GM23338 (cell line): ENCODE data around the gene CUEDC2. TPM values are rescaled to one million over a fixed set of nuclear protein-coding genes. Genes with fewer than 3 reads are reported as not detected.

ENCODE experiments used
- ATAC-seq: fragments of 200-7000 bp; cut with Tn5 transposase; 3 replicates; pipeline ENCODE4 v1.9.1; 2020
- DNase-seq: peaks from one replicate; pipeline ENCODE4 v3.0.0-alpha.2; 2015; ENCODE audit warnings: low spot score
- H2AFZ ChIP-seq: fragments of 200-600 bp; sonication (generic); 2 replicates; pipeline ENCODE4 v1.8.0; 2016; ENCODE audit warnings: antibody characterized with exemption, mild to moderate bottlenecking, moderate library complexity
- H3F3A ChIP-seq: fragments of 200-600 bp; sonication (generic); replicated peaks from 2 replicates; pipeline ENCODE4 v1.8.0; 2017; ENCODE audit warnings: antibody characterized with exemption, mixed run types, low read depth
- H3K27ac ChIP-seq: fragments of 200-600 bp; sonication (generic); 2 replicates; pipeline ENCODE4 v1.6.1; 2016; ENCODE audit warnings: low read depth
- H3K27me3 ChIP-seq: fragments of 200-600 bp; sonication (generic); 2 replicates; pipeline ENCODE4 v1.8.0; 2016; ENCODE audit warnings: mild to moderate bottlenecking, mixed run types, moderate library complexity; ENCODE audit not compliant: insufficient read depth
- H3K36me3 ChIP-seq: fragments of 200-600 bp; sonication (generic); 2 replicates; pipeline ENCODE4 v1.8.0; 2016; ENCODE audit warnings: mild to moderate bottlenecking; ENCODE audit not compliant: insufficient read depth
- H3K4me1 ChIP-seq: fragments of 200-600 bp; sonication (generic); 2 replicates; pipeline ENCODE4 v1.8.0; 2016; ENCODE audit warnings: mild to moderate bottlenecking, moderate library complexity; ENCODE audit not compliant: insufficient read depth
- H3K4me2 ChIP-seq: fragments of 200-600 bp; sonication (generic); 2 replicates; pipeline ENCODE4 v1.7.1; 2017; ENCODE audit warnings: mixed run types
- H3K4me3 ChIP-seq: fragments of 200-600 bp; sonication (generic); 2 replicates; pipeline ENCODE4 v1.6.1; 2016; ENCODE audit warnings: mixed run types
- H3K79me2 ChIP-seq: fragments of 200-600 bp; sonication (generic); replicated peaks from 2 replicates; pipeline ENCODE4 v1.8.0; 2017; ENCODE audit warnings: mild to moderate bottlenecking; ENCODE audit not compliant: insufficient read depth
- H3K9me2 ChIP-seq: fragments of 200-600 bp; sonication (generic); 2 replicates; pipeline ENCODE4 v1.8.0; 2017; ENCODE audit not compliant: insufficient read depth
- H4K20me1 ChIP-seq: fragments of 200-600 bp; sonication (generic); replicated peaks from 2 replicates; pipeline ENCODE4 v1.8.0; 2017; ENCODE audit warnings: mild to moderate bottlenecking; ENCODE audit not compliant: insufficient read depth
- H3K27ac Mint-ChIP-seq: 2 replicates; pipeline ENCODE4 v1.8.0; 2020; ENCODE audit warnings: inconsistent platforms, mild to moderate bottlenecking, moderate library complexity, mixed read lengths
- H3K27me3 Mint-ChIP-seq: 3 replicates; pipeline ENCODE4 v1.8.0; 2022; ENCODE audit warnings: low read depth, mild to moderate bottlenecking, moderate library complexity, mixed read lengths, inconsistent platforms; ENCODE audit not compliant: insufficient read depth, poor library complexity
- H3K36me3 Mint-ChIP-seq: 3 replicates; pipeline ENCODE4 v1.8.0; 2021; ENCODE audit warnings: low read depth, mild to moderate bottlenecking, inconsistent platforms, moderate library complexity, mixed read lengths
- H3K4me1 Mint-ChIP-seq: 3 replicates; pipeline ENCODE4 v1.8.0; 2020; ENCODE audit warnings: mild to moderate bottlenecking, inconsistent platforms, mixed read lengths
- H3K4me3 Mint-ChIP-seq: 3 replicates; pipeline ENCODE4 v1.8.0; 2021; ENCODE audit warnings: moderate library complexity, mild to moderate bottlenecking, inconsistent platforms, mixed read lengths
- H3K9me3 Mint-ChIP-seq: 3 replicates; pipeline ENCODE4 v1.8.0; 2020; ENCODE audit warnings: moderate library complexity, mild to moderate bottlenecking, inconsistent platforms, mixed read lengths
- EZH2 ChIP-seq: fragments of 200-600 bp; sonication (generic); IDR thresholded peaks from one replicate; pipeline ENCODE4 v1.8.0; 2017; ENCODE audit warnings: antibody characterized with exemption, mild to moderate bottlenecking, low read depth; ENCODE audit not compliant: unreplicated experiment
- JUNB ChIP-seq: IDR thresholded peaks from one replicate; pipeline ENCODE4 v1.6.1; 2016; ENCODE audit warnings: antibody characterized with exemption; ENCODE audit not compliant: unreplicated experiment
- POLR2AphosphoS5 ChIP-seq: IDR thresholded peaks from 2 replicates; pipeline ENCODE4 v1.6.1; 2016; ENCODE audit warnings: antibody characterized with exemption, low read depth
- ZNF114 ChIP-seq: fragments of 250-450 bp; sonication (Bioruptor Pico); IDR thresholded peaks from 2 replicates; pipeline ENCODE4 v1.5.0; 2020; ENCODE audit warnings: mild to moderate bottlenecking, moderate library complexity
- polyA plus RNA-seq: library from polyadenylated mRNA; unstranded; fragments of >200 nt; fragmentation: Nextera tagmentation; extraction: Ambion mirVana; gene quantifications from 2 replicates; pipeline ENCODE4 v1.2.1, GENCODE V29; 2016
- total RNA-seq: library from RNA; depleted of rRNA; stranded (reverse); fragments of >200 nt; shearing (Covaris generic); gene quantifications from 2 replicates; pipeline ENCODE4 v1.2.3, GENCODE V29; 2014
- TF ChIP-seq, protein P1 (sequence below): IDR thresholded peaks from one replicate; pipeline ENCODE4 v1.6.1; 2018; ENCODE audit warnings: antibody characterized with exemption; ENCODE audit not compliant: unreplicated experiment
- TF ChIP-seq, protein P2 (sequence below), 2 experiments: fragments of 200-600 bp in 1 of 2; sonication (generic) in 1 of 2; conservative IDR thresholded peaks; 2 replicates each; pipeline versions ENCODE4 v1.5.1 to v1.6.1; 2016 to 2017; ENCODE audit warnings: antibody characterized with exemption in 2 of 2, low read depth in 2 of 2, mild to moderate bottlenecking in 2 of 2, moderate library complexity in 1 of 2

The CUEDC2 gene
- total and polyA plus RNA-seq, 2 experiments from 2014 or later = 39.2 to 47.3 TPM

GRCh38 chr10:102384606-102385429 is 47.6 kb downstream of the CUEDC2 start (continued):
- TF ChIP-seq, protein P1, sequence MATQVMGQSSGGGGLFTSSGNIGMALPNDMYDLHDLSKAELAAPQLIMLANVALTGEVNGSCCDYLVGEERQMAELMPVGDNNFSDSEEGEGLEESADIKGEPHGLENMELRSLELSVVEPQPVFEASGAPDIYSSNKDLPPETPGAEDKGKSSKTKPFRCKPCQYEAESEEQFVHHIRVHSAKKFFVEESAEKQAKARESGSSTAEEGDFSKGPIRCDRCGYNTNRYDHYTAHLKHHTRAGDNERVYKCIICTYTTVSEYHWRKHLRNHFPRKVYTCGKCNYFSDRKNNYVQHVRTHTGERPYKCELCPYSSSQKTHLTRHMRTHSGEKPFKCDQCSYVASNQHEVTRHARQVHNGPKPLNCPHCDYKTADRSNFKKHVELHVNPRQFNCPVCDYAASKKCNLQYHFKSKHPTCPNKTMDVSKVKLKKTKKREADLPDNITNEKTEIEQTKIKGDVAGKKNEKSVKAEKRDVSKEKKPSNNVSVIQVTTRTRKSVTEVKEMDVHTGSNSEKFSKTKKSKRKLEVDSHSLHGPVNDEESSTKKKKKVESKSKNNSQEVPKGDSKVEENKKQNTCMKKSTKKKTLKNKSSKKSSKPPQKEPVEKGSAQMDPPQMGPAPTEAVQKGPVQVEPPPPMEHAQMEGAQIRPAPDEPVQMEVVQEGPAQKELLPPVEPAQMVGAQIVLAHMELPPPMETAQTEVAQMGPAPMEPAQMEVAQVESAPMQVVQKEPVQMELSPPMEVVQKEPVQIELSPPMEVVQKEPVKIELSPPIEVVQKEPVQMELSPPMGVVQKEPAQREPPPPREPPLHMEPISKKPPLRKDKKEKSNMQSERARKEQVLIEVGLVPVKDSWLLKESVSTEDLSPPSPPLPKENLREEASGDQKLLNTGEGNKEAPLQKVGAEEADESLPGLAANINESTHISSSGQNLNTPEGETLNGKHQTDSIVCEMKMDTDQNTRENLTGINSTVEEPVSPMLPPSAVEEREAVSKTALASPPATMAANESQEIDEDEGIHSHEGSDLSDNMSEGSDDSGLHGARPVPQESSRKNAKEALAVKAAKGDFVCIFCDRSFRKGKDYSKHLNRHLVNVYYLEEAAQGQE = no peak
- TF ChIP-seq EZH2 (no peak), POLR2AphosphoS5 (no peak), ZNF114 (CRISPR knock-in tag) (no peak)

GRCh38 chr10:102384053-102384452 is 48.3 kb downstream of the CUEDC2 start:
- ATAC-seq = peak; percentile 96
- peak; percentile 86 for DNase-seq

More at GRCh38 chr10:102384053-102384452, 48.3 kb downstream of the CUEDC2 start:
- Mint-ChIP-seq H3K4me1 (no peaks in the 10 kb centered on the region), H3K36me3 (peaks cover 9% of the 10 kb centered on the region; the same call in 2 of the 3 replicates), H3K27ac (no peak overlapping the region), H3K27me3 (peaks cover 11% of the 10 kb centered on the region), H3K9me3 (no peaks in the 10 kb centered on the region), H3K4me3 (no peak overlapping the region)
- TF ChIP-seq, protein P2, sequence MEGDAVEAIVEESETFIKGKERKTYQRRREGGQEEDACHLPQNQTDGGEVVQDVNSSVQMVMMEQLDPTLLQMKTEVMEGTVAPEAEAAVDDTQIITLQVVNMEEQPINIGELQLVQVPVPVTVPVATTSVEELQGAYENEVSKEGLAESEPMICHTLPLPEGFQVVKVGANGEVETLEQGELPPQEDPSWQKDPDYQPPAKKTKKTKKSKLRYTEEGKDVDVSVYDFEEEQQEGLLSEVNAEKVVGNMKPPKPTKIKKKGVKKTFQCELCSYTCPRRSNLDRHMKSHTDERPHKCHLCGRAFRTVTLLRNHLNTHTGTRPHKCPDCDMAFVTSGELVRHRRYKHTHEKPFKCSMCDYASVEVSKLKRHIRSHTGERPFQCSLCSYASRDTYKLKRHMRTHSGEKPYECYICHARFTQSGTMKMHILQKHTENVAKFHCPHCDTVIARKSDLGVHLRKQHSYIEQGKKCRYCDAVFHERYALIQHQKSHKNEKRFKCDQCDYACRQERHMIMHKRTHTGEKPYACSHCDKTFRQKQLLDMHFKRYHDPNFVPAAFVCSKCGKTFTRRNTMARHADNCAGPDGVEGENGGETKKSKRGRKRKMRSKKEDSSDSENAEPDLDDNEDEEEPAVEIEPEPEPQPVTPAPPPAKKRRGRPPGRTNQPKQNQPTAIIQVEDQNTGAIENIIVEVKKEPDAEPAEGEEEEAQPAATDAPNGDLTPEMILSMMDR (conservative IDR thresholded peaks at IDR 0.05; ENCODE audit: low read depth in 2 of 2) = peak; percentile 76 to 90
- no peak for TF ChIP-seq JUNB
- Histone ChIP-seq H3K4me3 (no peak overlapping the region), H3K79me2 (no peaks in the 10 kb centered on the region), H3K4me2 (no peak overlapping the region), H4K20me1 (no peaks in the 10 kb centered on the region; the same call in 1 of the 2 replicates), H2AFZ (no peak overlapping the region), H3K4me1 (no peaks in the 10 kb centered on the region), H3K27me3 (no peaks in the 10 kb centered on the region), H3K27ac (0 out of 2 replicates have a peak overlapping the region, but pooled peaks have one; percentile 26), H3K9me2 (no peaks in the 10 kb centered on the region), H3K36me3 (no peaks in the 10 kb centered on the region), H3F3A (no peaks in the 10 kb centered on the region)
